ACHN (cell line): ENCODE data around the gene SYT2.
"Not testable (repeated sequence)": the region's sequence is repeated elsewhere in the genome, so short reads cannot be mapped to it uniquely, and the experiment has no call there.

Experiments
- DNase-seq: peaks from one replicate; pipeline ENCODE4 v3.0.0-alpha.2; 2015
- in situ Hi-C: cut with HindIII; loops from 2 replicates; pipeline ENCODE4 v1.10.0; 2017; ENCODE audit warnings: low sequenced_read_pairs, low pct_ligation_motif_present, low pct_unique_long_range_greater_than_20kb

The SYT2 gene

DNA sequence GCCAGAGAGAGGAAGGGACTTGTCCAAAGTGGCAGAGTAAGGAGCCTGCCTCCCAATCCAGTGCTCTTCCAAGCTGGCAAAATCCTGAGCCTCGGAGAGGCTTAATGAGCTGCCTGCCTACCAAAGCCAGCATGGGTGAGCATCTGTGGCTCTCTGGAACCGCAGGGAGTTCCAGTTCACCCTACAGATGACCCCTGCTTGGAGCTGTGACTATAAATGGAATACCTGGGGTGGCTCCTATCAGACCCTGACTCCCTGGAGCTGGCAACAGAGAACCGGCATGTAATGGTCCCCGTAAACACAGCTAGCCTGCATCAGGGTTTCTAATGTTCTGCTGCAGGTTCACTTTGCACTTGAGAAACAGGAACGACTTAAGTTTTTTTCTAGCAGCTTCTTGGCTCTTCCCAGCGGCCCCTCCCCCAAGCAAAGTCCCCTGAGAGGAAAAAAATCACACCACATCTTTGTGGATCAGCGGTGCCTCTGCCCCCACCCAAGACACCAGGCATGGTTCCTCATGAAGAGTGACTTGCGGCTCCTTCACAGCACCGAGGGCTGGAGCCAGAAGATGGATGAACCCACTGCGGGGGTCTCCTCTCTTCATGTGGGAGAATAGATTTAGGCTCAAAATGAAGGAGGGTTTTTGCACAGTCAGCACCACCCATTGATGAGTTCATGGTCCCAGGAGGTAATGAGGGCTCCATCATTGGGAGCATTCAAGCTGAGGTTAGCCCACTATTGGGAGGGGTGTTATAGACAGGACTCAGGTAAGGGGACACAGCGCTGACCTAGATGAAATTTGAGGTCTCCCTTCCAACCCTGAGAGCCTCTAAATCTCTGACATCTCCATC lies 79.0 kb downstream of the SYT2 start:
- no peak for DNase-seq
- in situ Hi-C loops, result no loop called here

DNA sequence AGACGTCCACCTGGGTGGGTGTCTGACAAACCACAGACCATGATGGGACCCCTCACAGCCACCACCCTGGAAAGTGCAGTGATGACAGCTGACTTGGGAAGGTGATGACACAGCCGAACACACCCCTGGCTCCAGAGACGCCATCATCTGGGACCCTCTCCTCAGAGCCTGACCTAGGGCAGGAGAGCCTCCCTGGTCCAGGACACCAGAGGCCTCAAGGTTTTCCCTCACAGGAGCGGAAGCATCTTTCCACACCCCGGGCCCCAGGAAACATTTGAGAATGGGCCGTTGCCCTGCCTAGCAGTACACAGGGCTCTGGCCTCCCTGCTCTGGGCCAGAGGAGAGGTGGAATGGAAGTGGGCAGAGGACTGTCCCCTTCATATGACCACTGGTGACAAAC lies 79.7 kb downstream of the SYT2 start:
- in situ Hi-C loops, result no loop called here

DNA sequence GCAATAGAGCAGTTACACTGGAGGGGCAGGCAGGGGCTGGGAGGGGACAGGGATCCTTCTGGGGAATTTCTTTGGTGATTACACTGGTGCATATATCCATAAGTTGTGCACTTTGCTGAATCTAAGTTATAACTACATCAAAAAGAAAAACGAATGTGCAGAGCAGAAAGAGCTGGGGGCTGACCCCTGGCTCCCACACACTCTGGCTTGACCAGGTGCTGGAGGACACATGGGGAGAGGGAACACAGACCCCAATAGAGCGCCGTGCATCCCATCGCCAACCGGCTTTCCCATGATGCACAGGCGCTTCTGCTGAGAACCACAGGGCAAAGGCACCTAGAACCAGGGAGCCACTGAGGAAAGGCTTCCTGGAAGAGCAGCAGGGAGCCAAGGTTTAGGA lies 80.2 kb downstream of the SYT2 start:
- in situ Hi-C loops, result not testable (repeated sequence)

More for the DNA sequence above, 79.7 kb downstream of the SYT2 start:
- no peak for DNase-seq

DNA sequence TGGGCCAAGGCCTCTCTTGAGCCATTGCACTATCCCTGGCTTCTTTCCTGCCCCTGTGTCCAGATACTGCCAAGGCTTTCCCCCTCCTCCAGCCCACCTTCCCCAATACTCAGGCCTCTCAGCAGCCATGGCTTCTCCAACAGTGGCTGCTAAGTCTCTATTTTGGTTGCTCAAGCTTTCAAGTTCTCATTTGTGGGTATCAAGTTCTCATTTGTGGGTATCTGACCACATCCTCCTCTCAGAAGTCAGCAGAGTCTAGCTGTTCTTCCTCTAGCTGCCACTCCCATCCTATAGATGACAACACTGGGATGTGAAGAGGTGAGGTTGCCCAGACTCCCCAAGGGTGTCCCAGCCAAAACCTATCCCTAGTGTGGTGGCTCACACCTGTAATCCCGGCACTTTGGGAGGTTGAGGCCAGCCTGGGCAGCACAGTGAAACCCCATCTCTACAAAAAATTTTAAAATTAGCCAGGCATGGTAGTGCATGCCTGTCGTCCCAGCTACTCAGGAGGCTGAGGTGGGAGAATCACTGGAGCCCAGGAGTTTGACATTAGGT lies 80.9 kb downstream of the SYT2 start:
- DNase-seq, in situ Hi-C loops: not testable (repeated sequence)

More for the DNA sequence above, 80.2 kb downstream of the SYT2 start:
- DNase-seq, result not testable (repeated sequence)

GRCh38 chr1:202628646-202629215 lies 81.5 kb downstream of the SYT2 start:
- DNase-seq, result no peak
- in situ Hi-C loops, result no loop called here

DNA sequence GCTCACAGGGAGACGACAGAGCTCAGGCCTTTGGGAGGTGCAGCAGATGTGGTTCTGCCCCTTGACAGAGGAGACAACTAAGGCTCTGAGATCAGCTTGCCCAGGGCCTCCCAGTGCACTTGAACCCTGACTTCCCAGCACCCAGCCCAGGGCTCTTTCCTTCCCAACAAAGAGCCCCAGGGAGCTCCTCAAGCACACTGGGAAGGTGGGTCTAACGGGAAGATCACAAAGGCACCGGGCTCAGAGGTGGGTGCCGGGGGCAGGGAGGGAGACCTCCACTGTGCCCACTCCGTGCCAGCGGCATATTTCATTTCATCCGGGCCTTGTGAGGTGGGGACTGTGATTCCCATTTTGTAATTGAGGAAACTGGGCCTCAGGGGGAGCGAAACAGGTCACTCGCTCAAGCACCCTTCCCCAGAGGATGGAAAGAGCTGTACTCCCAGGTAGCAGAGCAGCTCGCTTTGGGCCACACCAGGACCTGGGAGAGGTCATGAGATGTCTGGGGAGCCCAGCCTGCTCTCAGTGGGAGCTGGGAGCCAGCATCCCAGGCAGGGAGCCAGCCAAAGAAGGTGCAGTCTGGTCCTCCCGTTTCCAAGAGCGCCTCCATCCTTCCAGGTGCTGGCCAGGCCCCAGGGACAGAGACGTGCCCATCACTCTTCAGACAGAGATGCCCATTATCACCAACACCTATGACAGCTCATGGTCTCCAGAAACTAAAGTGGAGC lies 82.3 kb downstream of the SYT2 start:
- DNase-seq, result no peak
- in situ Hi-C loops, result no loop called here

DNA sequence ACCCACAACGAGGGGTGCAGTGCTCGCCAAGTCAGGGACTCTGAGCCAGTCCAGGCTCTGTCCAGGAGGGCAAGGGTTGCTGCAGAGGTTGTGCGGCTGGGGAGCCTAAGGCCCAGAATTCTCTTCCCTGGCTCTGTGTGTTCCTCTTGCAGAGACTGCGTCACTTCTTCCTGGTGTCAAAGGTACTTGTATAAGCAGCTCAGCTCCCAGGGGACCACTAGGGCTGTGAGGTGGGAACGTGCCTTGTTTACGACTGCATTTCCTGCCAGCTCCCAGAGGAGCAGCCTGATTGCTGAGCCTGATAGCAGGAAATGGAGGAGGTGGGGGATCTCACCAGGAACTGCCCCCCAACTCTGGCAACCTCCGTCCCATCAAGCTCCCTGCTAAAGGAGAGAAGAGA lies 83.2 kb downstream of the SYT2 start:
- in situ Hi-C loops, DNase-seq: not testable (repeated sequence)

DNA sequence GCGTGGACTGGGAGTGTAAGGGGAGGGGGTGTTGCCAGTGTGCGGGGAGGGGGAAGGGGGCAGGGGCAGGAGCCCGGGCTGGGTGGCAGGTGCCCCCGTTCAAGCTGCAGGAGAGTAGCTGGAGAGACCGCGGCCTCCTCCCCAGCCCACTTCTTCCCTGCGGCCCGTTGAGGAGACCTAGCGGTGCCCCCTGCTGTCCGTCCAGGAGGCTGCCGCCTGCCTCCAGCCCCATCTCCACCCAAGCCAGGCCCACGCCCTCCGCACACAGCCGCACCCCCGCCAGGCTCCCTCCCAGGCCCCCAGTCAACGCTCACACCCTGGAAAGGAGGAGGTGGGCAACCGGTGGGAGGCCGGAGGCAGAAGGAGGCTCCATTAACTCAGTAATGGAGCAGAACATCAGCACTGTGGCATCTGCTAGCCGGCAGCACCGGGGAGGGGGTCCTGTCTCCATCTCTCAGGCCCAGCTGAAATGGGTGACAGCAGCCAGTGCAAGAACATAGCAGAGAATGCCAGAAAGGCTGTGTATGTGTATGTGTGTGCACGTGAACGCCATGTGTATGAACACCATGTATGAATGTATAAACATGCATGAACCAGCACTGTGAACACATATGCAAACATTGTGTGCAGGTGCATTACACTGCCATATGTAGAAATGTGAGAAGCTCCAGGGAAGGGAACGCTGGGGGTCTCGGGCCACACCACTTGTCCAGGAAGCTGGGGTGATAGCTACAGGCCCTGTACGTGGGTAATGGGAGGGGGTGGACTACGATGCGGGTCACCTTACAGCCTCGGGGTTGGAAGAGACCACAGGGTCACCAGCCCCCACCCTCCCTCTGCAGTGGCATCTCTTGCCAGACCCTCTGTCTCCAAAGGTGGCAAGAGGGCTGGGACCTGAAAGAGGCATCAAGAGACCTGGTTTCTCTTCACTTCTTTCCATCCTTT lies 84.6 kb downstream of the SYT2 start:
- DNase-seq, result peak; percentile 83
- in situ Hi-C loops, result no loop called here

DNA sequence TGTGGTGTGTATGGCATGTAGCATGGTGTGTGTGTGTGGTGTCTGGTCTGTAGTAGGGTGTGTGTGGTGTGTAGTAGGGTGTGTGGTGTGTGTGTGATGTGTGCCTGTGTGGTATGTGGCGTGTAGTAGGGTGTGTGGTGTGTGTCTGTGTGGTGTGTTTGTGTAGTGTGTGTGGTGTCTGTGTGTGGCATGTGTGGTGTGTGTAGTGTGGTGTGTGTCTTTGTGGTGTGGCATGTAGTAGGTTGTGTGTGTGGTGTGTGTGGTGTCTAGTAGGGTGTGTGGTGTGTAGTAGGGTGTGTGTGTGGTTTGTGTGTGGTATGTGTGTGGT lies 85.5 kb downstream of the SYT2 start:
- no peak for DNase-seq
- in situ Hi-C loops, result no loop called here

- in situ Hi-C loops, result no loop called here
- no peak for DNase-seq
These were observed 86.0 kb downstream of the SYT2 start for GRCh38 chr1:202624088-202624780.

GRCh38 chr1:202623476-202623875 lies 86.8 kb downstream of the SYT2 start:
- in situ Hi-C loops, result not testable (repeated sequence)

GRCh38 chr1:202623075-202623474 lies 87.2 kb downstream of the SYT2 start:
- in situ Hi-C loops, result no loop called here
- peak; percentile 38 for DNase-seq

More at GRCh38 chr1:202623476-202623875, 86.8 kb downstream of the SYT2 start:
- DNase-seq, result not testable (repeated sequence)

DNA sequence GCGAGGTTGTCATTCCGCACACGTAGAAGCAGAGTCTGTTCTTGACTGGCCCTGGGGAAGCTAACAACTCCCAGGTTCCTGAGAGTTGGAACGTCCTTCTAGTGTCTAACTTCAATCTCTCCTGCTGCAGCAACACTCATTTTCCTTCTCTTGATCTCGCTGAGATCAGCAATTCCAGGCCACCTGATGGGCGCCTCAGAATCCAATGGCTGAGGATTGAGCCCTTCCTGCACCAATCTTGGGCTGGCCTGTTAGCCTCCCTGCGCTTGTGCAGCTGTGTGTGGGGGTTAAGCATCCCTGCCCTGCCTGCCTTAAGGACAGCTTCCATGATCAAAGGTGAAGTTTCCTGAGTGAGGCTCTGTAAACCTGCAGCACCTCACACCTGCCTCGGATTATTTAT lies 87.9 kb downstream of the SYT2 start:
- in situ Hi-C loops, result no loop called here
- DNase-seq, result no peak

DNA sequence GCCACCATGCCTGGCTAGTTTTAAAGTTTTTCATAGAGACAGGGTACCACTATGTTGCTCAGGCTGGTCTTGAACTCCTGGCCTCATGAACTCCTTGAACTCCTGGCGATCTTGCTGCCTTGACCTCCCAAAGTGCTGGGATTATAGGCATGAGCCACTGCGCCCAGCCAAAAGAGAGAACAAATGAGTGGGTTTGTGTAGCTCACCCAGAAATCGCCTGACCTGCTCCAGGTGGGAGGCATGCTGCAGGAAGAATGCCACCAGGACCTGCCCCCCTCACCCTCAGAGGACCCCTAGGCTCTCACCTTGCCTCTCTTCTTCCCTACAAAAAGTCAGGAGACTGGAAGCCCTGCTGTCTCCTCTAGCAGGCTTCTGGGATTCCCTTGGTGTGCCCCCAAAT lies 88.8 kb downstream of the SYT2 start:
- in situ Hi-C loops, result no loop called here
- no peak for DNase-seq

GRCh38 chr1:202620036-202620435 lies 90.2 kb downstream of the SYT2 start:
- DNase-seq, in situ Hi-C loops: not testable (repeated sequence)

DNA sequence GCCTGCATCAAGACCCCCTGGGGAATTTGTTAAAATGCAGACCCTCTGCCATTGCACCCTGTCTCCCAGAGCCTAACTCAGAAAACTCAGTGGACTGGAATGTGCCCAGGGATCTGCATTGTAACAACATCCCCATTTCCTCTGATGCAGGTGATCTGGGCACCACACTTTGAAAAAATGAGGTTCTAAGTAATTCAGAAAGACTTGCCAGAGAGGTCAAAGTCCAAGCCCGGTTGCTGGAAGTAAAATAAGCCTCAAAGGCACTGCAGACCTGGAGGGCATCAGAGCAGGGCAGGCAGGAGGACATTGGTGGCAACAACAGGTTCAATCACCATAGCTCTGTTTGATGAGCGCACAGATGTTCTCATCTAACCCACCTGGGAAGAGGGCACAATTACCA lies 90.7 kb downstream of the SYT2 start:
- DNase-seq, result no peak
- in situ Hi-C loops, result no loop called here

DNA sequence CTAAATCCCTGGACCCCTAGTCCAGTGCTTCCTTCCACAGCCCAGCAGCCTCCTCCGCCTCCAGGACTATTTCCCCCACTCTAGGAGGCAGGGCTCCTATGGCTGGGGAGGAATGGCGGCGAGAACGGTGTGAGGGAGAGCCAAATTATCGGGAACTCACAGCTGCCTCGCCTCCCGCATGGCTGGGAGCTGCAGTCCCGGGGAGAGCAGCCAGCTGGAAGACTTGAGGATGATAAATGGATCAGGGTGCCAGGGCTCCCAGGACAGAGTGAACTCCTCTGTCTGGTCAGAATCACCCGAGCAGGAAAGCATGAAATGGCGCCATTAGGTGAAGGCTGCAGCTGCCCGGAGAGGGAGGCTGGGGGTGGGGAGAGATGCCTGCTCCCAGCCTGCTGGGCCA lies 91.2 kb downstream of the SYT2 start:
- DNase-seq, result peak; percentile 56
- in situ Hi-C loops, result not testable (repeated sequence)
